Thoracic aorta (tissue), 2 donors: ENCODE data around the gene PEPD. TPM values are rescaled to one million over a fixed set of nuclear protein-coding genes. Genes with fewer than 3 reads are reported as not detected.

Experiments
- ATAC-seq: fragments of 150-250 bp; one replicate; pipeline ENCODE4 v1.8.0; 2017; ENCODE audit warnings: low read depth; ENCODE audit not compliant: insufficient number of reproducible peaks, low FRiP score
- DNase-seq: peaks from one replicate; pipeline ENCODE4 v3.0.0-alpha.2; 2020; ENCODE audit warnings: low spot score
- H3K27ac ChIP-seq, 2 donors: fragments of 200-600 bp; sonication (generic); 1 replicate in 1 of 2; 2 replicates in 1 of 2; pipeline ENCODE4 v1.5.1; 2016; ENCODE audit warnings: mild to moderate bottlenecking in 2 of 2, moderate library complexity in 2 of 2
- H3K27me3 ChIP-seq: fragments of 200-600 bp; sonication (generic); replicated peaks from 2 replicates; pipeline ENCODE4 v1.6.0; 2016; ENCODE audit warnings: mild to moderate bottlenecking; ENCODE audit not compliant: insufficient read depth
- H3K36me3 ChIP-seq: fragments of 200-600 bp; sonication (generic); one replicate; pipeline ENCODE4 v1.5.1; 2016
- H3K4me1 ChIP-seq, 2 donors: fragments of 200-600 bp; sonication (generic); 1 replicate in 1 of 2; 2 replicates in 1 of 2; pipeline versions ENCODE4 v1.5.1 to v1.6.0; 2016; ENCODE audit warnings: low read depth in 2 of 2, mild to moderate bottlenecking in 1 of 2; ENCODE audit not compliant: control insufficient read depth in 1 of 2
- H3K4me3 ChIP-seq: fragments of 200-600 bp; sonication (generic); 2 replicates; pipeline ENCODE4 v1.5.1; 2016; ENCODE audit warnings: mild to moderate bottlenecking
- H3K9me3 ChIP-seq: fragments of 200-600 bp; sonication (generic); 2 replicates; pipeline ENCODE4 v1.5.1; 2016
- total RNA-seq, 2 donors: library from RNA; depleted of rRNA; stranded (reverse); fragments of >200 nt; gene quantifications; one replicate each; pipeline versions ENCODE4 v1.1.0 to v1.2.3, GENCODE V29; 2016
- TF ChIP-seq, protein P1 (sequence below): fragments of 200-600 bp; sonication (generic); IDR thresholded peaks from one replicate; pipeline ENCODE4 v1.5.1; 2019; ENCODE audit warnings: antibody characterized with exemption

Gene PEPD
- total RNA-seq, 2 donors from 2014 or later: 48.7 to 70.9 TPM

- Histone ChIP-seq H3K4me1 (peaks cover under 1 to 9% of the 10 kb centered on the region in 2 donors), H3K4me3 (no peak overlapping the region), H3K36me3 (no peaks in the 10 kb centered on the region), H3K27me3 (no peaks in the 10 kb centered on the region), H3K27ac (no peak overlapping the region), H3K9me3 (no peaks in the 10 kb centered on the region)
- ATAC-seq (no peak), DNase-seq (no peak)
- TF ChIP-seq, protein P1, sequence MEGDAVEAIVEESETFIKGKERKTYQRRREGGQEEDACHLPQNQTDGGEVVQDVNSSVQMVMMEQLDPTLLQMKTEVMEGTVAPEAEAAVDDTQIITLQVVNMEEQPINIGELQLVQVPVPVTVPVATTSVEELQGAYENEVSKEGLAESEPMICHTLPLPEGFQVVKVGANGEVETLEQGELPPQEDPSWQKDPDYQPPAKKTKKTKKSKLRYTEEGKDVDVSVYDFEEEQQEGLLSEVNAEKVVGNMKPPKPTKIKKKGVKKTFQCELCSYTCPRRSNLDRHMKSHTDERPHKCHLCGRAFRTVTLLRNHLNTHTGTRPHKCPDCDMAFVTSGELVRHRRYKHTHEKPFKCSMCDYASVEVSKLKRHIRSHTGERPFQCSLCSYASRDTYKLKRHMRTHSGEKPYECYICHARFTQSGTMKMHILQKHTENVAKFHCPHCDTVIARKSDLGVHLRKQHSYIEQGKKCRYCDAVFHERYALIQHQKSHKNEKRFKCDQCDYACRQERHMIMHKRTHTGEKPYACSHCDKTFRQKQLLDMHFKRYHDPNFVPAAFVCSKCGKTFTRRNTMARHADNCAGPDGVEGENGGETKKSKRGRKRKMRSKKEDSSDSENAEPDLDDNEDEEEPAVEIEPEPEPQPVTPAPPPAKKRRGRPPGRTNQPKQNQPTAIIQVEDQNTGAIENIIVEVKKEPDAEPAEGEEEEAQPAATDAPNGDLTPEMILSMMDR: no peak
Observed at GRCh38 chr19:33362508-33363228, 158.9 kb downstream of the PEPD start.

GRCh38 chr19:33359581-33359980 lies 162.0 kb downstream of the PEPD start:
- Histone ChIP-seq H3K9me3 (no peaks in the 10 kb centered on the region), H3K4me3 (no peak overlapping the region), H3K27ac (no peak overlapping the region), H3K27me3 (no peaks in the 10 kb centered on the region), H3K4me1 (peaks cover 6 to 16% of the 10 kb centered on the region in 2 donors), H3K36me3 (no peaks in the 10 kb centered on the region)
- TF ChIP-seq, protein P1: no peak
- DNase-seq: no peak
- ATAC-seq: no peak

- TF ChIP-seq, protein P1: no peak
- H3K4me1 ChIP-seq: peaks cover 6 to 16% of the 10 kb centered on the region in 2 donors
- ATAC-seq (no peak), DNase-seq (no peak)
- H3K9me3 ChIP-seq: no peaks in the 10 kb centered on the region
- H3K27me3 ChIP-seq: no peaks in the 10 kb centered on the region
- H3K4me3 ChIP-seq: no peak overlapping the region
- H3K36me3 ChIP-seq: no peaks in the 10 kb centered on the region
- H3K27ac ChIP-seq: peak overlapping the region; percentile 36 to 60
Observed at GRCh38 chr19:33358408-33358807, 163.2 kb downstream of the PEPD start.

- peak overlapping the region; percentile 36 to 60 for H3K27ac ChIP-seq
Observed at GRCh38 chr19:33357556-33357955, 164.0 kb downstream of the PEPD start.

GRCh38 chr19:33355535-33355934 lies 166.1 kb downstream of the PEPD start:
- ATAC-seq: no peak
- no peaks in the 10 kb centered on the region for H3K36me3 ChIP-seq
- TF ChIP-seq, protein P1: no peak
- no peak for DNase-seq
- H3K27me3 ChIP-seq: no peaks in the 10 kb centered on the region
- no peak overlapping the region for H3K4me3 ChIP-seq
- no peak overlapping the region for H3K27ac ChIP-seq
- H3K9me3 ChIP-seq: no peaks in the 10 kb centered on the region
- H3K4me1 ChIP-seq: peaks cover 6 to 20% of the 10 kb centered on the region in 2 donors

More at GRCh38 chr19:33357556-33357955, 164.0 kb downstream of the PEPD start:
- TF ChIP-seq, protein P1: no peak
- Histone ChIP-seq H3K27me3 (no peaks in the 10 kb centered on the region), H3K36me3 (no peaks in the 10 kb centered on the region), H3K9me3 (no peaks in the 10 kb centered on the region), H3K4me3 (no peak overlapping the region), H3K4me1 (peaks cover 6 to 16% of the 10 kb centered on the region in 2 donors)
- ATAC-seq: no peak
- no peak for DNase-seq
